Astrocyte of the spinal cord (primary cell): ENCODE data around the gene ACE.

ENCODE experiments used
- DNase-seq: peaks from one replicate; pipeline ENCODE4 v3.0.0; 2011; ENCODE audit warnings: low read depth, low spot score
- H3K4me3 ChIP-seq: 2 replicates; pipeline ENCODE4 v1.5.1; 2011; ENCODE audit warnings: low read depth, mild to moderate bottlenecking, low read length, moderate library complexity
- in situ Hi-C: cut with HindIII; loops from 2 replicates; pipeline ENCODE4 v1.10.0; 2017; ENCODE audit warnings: low sequenced_read_pairs
- TF ChIP-seq, protein P1 (sequence below): IDR thresholded peaks from 2 replicates; pipeline ENCODE4 v1.5.1; 2012; ENCODE audit warnings: low read depth, mild to moderate bottlenecking, low read length, inconsistent platforms

The ACE gene

DNA sequence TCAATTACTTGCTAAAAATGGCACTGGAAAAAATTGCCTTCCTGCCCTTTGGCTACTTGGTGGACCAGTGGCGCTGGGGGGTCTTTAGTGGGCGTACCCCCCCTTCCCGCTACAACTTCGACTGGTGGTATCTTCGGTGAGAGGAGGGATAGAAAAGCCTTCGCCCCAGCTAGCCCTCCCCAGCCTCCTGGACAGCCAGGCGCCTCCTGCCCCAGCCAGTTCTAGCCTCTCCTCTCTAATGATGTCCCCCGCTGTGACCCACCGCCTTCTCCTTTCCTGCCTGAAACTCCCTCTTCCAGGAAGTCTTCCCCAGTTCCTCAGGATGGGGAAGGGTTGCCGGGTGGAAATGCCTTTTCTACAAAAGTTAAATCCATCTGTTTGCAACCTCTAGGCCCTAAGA, 6.2 kb downstream of the ACE start:
- DNase-seq = no peak
- in situ Hi-C loops = no loop called here
- TF ChIP-seq, protein P1, sequence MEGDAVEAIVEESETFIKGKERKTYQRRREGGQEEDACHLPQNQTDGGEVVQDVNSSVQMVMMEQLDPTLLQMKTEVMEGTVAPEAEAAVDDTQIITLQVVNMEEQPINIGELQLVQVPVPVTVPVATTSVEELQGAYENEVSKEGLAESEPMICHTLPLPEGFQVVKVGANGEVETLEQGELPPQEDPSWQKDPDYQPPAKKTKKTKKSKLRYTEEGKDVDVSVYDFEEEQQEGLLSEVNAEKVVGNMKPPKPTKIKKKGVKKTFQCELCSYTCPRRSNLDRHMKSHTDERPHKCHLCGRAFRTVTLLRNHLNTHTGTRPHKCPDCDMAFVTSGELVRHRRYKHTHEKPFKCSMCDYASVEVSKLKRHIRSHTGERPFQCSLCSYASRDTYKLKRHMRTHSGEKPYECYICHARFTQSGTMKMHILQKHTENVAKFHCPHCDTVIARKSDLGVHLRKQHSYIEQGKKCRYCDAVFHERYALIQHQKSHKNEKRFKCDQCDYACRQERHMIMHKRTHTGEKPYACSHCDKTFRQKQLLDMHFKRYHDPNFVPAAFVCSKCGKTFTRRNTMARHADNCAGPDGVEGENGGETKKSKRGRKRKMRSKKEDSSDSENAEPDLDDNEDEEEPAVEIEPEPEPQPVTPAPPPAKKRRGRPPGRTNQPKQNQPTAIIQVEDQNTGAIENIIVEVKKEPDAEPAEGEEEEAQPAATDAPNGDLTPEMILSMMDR = no peak
- H3K4me3 ChIP-seq = no peak overlapping the region

DNA sequence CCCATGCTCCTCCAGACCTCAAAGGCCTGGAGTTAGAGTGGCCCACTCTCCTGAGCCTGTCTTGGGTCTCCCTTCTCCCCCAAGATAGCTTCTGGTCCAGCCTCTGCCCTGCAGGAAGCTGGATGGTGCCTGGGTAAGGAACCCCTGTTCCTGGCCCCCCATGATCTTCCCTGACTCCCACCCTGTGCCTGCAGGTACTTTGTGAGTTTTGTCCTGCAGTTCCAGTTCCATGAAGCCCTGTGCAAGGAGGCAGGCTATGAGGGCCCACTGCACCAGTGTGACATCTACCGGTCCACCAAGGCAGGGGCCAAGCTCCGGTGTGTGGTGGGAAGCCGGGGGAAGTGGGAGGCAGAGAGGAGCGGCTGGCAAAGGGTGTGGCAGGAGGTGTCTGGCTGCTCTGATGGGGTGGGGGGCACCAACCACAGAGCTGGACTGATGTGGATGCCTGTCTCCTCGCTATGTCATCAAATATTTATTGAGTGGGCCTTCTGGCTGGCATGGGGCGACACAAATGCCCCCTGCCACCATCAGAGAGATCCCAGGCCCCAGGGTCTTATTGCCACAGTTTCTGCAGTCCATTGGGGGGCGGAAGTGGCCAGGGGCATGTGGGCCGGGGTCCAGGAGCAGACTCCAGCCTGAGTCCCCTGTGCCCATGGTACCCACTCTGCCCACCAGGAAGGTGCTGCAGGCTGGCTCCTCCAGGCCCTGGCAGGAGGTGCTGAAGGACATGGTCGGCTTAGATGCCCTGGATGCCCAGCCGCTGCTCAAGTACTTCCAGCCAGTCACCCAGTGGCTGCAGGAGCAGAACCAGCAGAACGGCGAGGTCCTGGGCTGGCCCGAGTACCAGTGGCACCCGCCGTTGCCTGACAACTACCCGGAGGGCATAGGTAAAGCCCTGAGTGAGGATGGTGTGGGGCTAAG, 7.1 kb downstream of the ACE start:
- DNase-seq = no peak

DNA sequence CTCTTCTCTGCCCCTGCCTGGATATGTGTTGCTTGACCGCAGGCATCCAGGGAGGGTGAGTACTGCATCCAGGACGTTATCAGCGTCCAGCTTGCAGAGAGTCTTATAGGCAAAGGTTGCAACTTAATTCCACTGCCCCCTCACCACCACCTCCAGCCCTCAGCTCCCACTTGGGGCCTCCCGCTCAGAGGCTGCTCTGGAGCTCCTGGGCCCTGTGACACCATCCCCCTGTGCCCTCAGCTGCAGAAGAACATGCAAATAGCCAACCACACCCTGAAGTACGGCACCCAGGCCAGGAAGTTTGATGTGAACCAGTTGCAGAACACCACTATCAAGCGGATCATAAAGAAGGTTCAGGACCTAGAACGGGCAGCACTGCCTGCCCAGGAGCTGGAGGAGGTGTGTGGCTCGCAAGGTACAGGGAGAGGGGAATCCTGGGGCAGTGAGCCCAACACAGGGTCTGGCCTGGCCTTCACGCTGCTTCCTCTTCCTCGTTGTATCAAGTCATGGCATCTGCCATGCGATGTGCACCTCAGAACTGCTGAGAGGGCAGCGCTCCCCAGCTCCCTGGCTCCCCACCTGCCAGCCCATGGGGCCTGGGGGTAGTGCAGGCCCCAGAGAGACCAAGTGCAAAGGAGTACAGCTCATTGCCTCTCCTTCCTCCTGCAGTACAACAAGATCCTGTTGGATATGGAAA, 9.6 kb downstream of the ACE start:
- in situ Hi-C loops = no loop called here
- TF ChIP-seq, protein P1 = no peak
- no peak overlapping the region for H3K4me3 ChIP-seq
- DNase-seq = no peak

More for the DNA sequence above, 7.1 kb downstream of the ACE start:
- in situ Hi-C loops = no loop called here
- no peak overlapping the region for H3K4me3 ChIP-seq
- TF ChIP-seq, protein P1 = no peak

DNA sequence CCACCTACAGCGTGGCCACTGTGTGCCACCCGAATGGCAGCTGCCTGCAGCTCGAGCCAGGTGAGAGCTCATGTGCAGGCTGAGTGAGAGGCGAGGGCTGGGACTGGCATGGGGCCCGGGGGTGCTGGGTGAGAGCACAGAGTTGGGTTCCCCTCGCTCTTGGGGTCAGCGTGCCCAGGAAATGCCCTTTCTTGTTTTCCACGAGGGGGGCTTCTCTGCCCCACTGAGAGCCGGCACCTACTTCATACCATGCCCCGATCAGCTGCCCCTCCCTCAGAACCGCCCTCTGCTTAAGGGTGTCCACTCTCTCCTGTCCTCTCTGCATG, 10.1 kb downstream of the ACE start:
- in situ Hi-C loops = no loop called here

DNA sequence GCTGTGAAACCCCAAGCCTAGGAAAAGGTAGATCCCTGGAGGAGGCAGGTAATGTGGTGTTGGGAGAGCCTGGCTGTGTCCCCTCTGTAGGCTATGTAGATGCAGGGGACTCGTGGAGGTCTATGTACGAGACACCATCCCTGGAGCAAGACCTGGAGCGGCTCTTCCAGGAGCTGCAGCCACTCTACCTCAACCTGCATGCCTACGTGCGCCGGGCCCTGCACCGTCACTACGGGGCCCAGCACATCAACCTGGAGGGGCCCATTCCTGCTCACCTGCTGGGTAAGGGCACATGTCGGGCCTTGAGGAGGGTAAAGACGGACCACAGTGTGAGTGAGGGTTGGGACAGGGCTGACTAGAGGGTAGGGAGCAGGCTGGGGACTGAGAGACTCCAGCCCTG, 12.0 kb downstream of the ACE start:
- no peak for DNase-seq
- TF ChIP-seq, protein P1 = no peak
- no peak overlapping the region for H3K4me3 ChIP-seq
- in situ Hi-C loops = no loop called here

More for the DNA sequence above, 10.1 kb downstream of the ACE start:
- DNase-seq = no peak
- H3K4me3 ChIP-seq = no peak overlapping the region
- TF ChIP-seq, protein P1 = no peak

DNA sequence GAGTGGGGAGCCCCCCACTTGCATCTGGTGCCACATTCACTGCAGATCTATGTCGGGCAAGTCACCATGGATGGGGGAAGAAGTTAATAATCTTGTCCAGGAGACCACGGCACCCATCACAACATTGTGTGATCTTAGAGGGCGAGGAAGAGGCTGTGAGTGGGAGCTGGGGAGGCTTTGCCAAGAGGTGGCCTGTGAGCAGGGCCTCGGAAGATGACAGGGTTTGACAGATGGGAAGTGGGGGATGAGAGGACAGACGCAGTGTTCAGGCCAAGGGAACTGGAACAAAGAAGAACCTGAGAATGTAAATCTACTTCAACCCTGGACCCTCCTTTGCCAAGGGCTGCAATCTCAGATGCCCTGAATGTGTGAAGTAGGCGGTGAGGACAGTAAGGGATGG, 12.4 kb downstream of the ACE start:
- TF ChIP-seq, protein P1 = no peak

More for the DNA sequence above, 12.4 kb downstream of the ACE start:
- no peak for DNase-seq
- H3K4me3 ChIP-seq = no peak overlapping the region
- in situ Hi-C loops = no loop called here
